ENCODE measurements around the gene DIPK1C.

DIPK1C gene

GRCh38 chr18:74482697-74483096, 25.6 kb upstream of the DIPK1C start:
- no peak for DNase-seq

DNA sequence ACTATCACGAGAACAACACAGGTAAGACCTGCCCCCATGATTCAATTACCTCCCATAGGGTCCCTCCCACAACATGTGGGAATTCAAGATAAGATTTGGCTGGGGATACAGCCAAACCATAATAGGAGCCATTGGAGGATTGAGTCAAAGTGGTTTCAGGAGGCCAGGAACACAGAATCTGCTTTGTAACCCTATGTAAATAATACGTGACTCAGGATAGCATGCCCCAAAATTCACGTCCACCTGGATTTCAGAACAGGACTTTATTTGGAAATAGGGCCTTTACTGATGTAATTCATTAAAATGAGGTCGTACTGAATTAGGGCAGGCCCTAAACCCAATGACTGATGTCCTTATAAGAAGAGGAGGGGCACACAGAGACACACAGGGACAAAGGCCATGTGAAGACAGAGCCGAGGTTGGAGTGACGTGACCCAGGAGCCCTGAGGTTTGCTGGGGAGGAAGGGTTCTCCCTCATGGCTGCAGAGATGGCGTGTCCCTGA, 23.1 kb upstream of the DIPK1C start:
- no peak for DNase-seq

DNA sequence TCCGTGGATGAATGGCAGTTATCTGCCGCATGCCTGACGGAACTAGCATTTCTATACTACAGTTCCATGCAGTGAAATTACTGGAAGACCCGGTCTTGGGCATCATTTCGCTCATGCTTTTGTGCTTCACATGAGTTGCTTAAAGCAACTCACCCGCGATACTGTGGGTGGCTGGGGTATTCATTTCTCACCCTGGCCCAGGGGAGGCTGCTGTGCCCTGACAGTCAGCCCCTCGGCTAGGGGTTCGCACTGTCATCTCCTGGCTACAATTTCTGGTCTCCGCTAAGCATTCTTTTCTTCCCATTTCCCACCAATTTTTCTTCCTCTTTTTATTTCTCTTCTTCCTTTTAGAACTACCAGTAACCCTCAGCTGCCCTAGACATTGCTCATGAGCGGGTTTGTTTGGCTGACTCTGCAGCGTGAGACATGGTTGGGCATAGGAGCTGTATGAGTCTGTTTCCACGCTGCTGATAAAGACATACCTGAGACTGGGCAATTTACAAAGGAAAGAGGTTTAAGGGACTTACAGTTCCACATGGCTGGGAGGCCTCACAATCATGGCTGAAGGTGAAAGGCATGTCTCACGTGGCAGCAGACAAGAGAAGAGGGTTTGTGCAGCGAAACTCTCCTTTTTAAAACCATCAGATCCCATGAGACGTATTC, 22.5 kb upstream of the DIPK1C start:
- DNase-seq, result peak; percentile 44 to 47

GRCh38 chr18:74478880-74479279, 21.8 kb upstream of the DIPK1C start:
- DNase-seq, result peak; percentile 57 to 64

- DNase-seq, result no peak
Measured at GRCh38 chr18:74478316-74478715, 21.2 kb upstream of the DIPK1C start.

DNA sequence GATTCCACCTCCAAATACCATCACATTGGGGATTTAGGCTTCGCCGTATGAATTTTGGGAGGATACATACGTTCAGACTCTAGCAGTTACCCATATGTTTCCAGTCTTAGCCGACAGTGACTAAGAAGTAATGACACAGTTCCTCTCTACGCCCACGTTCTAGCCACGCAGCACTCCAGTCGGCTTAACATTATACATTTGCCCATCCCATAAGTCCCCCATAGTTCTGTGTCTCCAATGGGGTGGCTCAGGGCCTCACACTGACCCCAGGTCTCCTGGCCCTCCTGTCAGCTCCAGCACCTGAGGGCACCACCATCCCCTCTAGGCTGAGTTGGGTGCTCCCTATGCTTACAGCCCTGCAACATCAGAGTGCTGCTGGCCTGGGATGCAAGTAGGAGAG, 20.7 kb upstream of the DIPK1C start:
- peak; percentile 22 to 53 for DNase-seq

DNA sequence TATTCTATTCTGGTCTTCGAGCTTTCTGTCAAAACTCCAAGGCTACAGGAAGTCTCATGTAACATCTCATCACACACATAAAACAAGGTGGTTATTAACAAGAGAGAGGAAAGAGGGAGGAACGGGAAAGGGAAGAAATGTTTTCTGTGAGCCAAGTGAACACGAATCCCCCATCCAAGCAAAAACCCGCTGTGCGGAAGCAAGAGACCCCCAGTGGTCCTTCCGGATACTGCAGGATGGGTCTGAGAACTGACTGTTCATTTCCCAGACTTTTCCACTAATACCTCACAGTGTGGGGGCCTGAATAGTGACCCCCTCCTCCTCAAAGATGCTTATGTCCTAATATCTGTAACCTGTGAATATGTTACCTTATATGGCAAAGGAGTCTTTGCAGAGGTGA, 19.0 kb upstream of the DIPK1C start:
- no peak for DNase-seq

GRCh38 chr18:74473976-74474640, 17.0 kb upstream of the DIPK1C start:
- DNase-seq, result no peak

- no peak for DNase-seq
Measured at GRCh38 chr18:74472312-74472711, 15.2 kb upstream of the DIPK1C start.

DNA sequence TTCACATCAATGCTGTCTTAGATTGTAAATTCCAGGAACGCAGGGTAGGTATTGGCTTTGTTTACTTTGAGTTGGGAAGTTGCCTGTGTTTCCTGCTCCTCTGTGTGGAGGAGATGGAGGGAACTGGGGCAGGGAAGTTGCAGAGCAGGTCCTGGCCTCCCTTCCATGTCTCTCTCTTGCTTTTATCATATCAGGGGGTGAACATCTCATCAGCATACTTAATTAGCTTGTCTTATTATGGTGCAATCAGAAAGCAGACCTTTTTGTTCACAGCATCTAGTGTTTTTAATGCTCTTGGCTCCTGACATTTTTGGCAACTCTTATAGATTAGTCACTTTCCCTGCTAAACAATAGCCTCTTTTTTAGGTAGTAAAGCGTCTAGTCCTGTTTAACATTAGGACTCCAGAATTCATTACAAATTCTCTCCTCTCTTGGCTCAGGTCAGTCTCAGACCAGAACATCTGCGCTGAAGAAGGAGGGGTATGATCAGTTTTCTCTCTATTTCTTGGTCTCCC, 11.5 kb upstream of the DIPK1C start:
- DNase-seq, result no peak

GRCh38 chr18:74465775-74466174, 8.7 kb upstream of the DIPK1C start:
- no peak for DNase-seq

GRCh38 chr18:74463983-74464382, 6.9 kb upstream of the DIPK1C start:
- no peak for DNase-seq

DNA sequence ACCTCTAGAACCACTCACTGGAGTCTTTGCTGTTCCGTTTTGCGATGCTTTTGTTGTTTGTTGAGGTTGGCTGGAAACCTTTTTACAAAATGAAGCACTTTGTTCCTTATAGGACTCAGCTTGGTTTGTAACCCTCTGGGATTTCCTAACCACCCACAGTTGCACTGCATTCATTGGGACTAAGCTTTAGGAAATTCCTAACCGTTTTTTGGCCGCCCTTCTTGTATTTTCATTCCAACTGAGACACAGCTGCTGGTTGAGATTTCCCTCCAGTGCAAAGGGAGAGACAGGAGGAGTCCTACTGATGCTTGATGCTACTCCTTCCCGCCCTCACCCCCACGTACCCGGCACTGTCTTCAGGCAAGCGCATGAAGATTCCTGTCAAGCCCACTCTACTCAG, 6.1 kb upstream of the DIPK1C start:
- no peak for DNase-seq

DNA sequence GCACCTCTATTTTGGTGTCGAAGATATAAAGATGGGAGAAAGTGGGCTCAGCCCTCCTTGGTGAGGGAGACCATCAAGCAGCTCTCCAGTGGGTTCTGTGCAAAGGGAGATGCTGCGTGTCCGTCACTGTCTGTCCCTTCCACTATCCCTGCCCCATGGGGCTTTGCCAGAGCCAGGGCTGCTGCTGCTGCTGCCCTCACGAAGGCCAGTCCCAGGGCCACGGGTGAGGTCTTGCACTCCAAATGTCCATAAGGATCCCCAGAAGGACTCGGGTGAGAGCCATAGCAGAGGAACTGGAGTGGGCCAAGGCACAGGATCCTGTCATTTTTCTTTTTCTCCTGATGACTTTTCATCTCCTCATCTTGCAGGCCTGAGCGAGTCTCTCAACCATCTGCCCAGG, 3.7 kb upstream of the DIPK1C start:
- no peak for DNase-seq

- DNase-seq, result no peak
Measured at GRCh38 chr18:74459889-74460288, 2.8 kb upstream of the DIPK1C start.

DNA sequence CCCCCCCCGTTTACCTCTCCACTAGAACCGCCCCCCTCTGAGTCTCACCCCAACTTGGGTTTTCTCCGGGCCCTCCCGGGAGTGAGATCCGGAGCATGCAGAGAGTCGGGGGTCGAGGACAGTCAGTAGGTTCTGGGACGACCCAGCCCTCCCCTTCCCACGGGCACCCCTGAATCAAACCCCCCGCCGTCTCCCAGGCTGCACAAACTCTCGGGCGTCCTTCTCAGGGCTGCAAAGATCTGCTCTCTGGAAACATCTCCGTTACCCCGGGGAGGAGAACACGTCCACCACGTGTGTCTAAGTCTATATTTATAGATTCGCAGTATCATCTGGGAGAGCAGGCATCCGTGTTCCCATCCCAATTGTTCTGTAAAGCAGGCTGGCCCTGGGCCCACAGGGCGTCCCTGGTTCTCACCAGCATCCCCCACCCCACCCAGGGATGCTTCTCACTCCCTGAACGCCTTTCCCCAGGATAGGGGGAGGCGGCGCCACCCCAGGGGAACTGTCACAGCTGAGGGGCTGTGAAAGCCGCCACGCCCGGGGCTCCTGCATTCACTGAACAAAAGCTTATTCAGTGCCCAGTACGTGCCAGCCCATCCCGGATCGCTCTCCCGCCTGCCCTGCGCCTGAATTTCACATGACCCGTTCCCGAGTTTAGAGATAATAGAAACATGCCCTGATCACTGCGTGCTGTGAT, 765 bp upstream of the DIPK1C start:
- no peak for DNase-seq

DNA sequence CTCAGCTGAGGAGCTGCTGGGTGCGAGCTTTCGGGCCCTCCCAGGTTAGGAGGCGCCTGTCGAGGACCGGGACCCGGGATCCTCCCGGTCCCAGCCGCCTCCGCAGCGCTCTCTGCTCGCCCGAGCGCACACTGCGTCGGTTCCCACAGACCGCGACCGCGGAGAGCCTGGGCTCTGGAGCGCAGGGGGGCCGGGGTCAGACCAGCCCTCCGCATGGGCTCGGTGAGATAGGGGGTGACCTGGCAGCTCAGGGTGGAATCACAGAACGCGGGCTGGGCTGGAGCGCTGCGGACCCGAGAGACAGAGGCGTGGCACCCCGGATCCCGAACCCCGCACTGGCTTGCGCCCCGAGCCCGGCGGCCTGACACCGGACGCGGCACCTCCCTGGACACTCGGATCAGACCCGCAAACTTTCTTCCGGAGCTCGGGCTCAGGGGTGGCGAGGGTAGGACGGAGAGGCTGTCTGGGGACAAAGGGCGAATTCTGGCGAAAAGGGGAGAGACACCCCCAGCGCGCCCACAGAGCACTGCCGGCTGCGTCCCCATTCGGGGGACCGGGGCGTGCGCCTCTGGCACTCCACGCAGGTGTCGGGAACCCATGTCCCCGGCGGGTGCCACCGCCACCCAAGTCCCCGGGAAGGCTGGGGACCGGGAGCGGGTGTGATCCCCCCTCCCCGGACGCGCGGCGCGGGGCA, 612 bp downstream of the DIPK1C start:
- no peak for DNase-seq

- no peak for DNase-seq
Measured at GRCh38 chr18:74456017-74456348, 1.1 kb downstream of the DIPK1C start.

DNA sequence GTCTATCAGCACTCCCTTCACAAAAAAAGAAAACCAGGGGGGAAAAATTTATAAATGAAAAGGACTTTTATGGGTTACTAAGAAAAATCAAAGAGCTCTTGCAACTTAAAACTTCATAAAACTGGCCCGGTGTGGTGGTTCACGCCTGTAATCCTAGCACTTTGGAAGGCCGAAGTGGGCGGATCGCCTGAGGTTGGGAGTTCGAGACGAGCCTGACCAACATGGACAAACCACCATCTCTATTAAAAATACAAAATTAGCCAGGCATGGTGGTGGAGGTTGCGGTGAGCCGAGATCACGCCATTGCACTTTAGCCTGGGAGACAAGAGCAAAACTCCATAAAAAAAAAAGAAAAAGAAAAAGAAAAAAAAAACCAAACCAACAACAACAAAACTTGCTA, 1.7 kb downstream of the DIPK1C start:
- no peak for DNase-seq

- DNase-seq, result no peak
Measured at GRCh38 chr18:74454279-74454751, 2.8 kb downstream of the DIPK1C start.

DNA sequence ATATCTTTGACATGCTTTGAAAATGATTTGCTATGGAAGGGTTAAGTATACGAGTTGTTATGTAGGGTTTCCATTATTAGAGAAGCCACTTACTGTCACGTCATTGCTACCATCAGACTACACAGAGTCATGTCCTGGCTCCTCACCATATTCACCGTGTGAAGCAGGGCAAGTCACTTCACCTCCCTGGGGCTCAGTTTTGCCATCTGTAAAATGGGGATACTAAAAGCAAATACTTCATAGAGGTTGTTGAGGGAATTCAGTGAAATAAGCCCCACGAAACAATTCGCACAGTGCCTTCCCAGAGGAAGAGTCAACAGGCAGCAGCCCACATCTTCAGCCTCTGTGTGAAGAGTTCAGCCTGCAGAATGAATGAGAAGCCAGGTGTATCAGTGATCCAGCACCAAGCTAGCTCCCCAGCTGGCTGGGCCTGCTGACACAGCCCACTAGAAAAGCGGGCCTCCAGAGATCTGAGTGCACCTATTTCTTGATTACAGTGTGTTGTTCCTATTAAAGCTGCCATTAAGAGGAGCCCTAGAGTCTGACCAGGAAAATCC, 3.4 kb downstream of the DIPK1C start:
- no peak for DNase-seq

DNA sequence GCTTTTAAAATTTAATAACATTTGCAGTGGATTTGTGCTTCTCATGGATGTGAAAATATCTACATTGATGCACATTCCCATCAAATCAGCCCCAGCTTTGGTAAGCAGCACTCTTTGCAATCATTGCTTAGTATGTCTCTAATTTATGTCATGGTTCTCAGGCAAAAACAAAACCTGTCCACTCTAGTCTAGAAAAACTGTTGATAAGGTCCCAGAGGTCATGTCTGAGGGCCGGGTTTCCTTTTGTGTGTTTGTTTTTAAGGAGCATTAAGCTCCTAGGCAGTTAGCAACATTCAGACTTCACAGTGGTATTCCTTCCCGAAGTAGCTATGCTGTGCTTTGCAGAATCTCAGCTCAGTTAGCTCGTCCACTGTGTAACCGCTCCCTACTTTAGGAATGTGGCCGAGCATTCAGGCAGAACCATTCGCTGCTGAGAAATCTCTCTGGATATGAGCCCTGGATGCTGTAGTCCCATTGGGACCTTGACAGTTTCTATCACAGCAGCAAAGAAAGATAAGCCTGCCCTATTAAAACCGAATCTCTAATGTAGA, 4.0 kb downstream of the DIPK1C start:
- no peak for DNase-seq

Measured in inflammatory macrophage (primary cell).